Inflammatory macrophage treated with lipopolysaccharide for 1 hour (primary cell): Measurements from ENCODE around the gene SHISAL1.

ENCODE experiments used
- DNase-seq, 2 donors: peaks; one replicate each; pipeline ENCODE4 v3.0.0-alpha.2; 2020 to 2022

SHISAL1 gene

DNA sequence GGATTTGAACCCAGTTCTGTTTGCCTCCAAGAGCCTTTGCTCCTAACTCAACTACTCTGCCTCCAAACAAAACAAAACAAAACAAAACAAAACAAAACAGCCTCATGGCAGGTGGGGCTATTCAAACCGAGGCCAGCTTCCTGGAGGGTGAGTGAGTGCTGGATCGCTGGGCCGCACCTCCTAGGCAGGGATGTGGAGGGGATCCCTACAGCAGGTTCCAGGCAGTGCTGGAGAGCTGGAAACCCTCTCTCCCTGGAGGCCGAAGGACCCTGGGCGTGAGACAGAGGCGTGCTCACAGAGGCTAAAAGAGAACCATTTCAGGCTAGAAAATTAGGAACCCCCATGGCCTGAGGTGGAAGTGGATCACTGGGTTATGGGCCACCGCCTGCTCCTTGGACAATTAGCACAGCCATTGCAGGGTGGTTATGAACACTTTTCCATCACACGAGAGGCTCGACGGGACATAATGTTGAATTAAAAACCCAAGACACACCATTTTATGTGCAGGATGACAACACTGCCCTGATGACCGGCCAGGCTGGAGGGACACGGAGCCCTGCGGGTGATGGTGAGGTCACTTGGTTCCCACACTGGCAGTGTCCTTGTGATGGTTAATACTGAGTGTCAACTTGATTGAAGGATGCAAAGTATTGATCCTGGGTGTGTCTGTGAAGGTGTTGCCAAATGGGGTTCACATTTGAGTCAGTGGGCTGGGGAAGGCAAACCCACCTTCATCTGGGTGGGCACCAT, 35.2 kb downstream of the SHISAL1 start:
- DNase-seq = no peak

DNA sequence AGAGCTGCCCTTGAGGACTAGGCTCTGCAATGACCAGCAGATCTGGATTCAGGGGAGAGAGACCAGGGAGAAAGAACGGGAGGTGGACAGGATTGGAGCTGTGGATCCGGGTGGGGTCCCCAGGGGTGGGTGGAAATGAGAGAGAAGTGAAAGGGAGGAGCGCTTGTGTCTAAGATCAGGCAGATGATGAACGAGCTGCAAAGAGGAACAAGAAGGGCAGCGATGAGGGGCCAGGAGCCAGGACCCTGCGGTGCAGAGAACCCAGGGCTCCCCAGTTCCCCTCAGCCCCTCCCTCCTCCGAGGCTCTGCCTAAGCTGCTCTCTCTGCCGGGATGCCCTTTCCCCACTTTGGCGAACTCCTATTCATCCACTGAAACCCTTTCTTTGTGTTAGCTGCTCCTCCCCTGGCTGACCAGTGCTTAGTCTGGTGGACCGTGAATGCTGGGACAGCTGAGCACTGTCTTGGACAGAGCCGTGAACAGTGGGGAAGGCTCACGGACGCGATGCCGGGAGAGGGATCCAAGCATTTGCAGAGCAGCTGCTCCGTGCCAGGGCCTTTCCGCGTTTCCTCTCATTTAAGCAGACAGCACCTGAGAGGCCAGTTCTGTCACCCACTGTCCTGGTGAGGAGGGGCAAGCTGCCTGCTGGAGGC, 35.9 kb downstream of the SHISAL1 start:
- DNase-seq = no peak

DNA sequence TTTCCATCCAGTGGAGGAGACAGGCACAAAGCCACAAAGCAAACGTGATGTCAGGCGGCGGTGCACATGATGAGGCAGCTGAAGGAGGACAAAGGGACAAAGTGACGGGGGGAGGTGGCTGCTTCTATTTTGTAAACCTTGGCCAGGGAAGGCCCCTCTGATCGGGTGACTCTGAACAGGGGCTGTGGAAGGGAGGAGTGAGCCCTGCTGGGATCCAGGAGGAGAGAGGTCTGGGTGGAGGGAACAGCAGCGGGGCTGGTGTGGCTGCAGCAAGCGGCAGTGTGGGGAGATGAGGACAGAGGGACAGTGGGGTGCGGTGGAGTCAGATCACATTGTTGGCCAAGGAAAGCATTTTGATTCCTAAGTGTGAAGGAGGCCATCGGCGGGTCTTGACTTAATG, 36.7 kb downstream of the SHISAL1 start:
- DNase-seq = no peak

DNA sequence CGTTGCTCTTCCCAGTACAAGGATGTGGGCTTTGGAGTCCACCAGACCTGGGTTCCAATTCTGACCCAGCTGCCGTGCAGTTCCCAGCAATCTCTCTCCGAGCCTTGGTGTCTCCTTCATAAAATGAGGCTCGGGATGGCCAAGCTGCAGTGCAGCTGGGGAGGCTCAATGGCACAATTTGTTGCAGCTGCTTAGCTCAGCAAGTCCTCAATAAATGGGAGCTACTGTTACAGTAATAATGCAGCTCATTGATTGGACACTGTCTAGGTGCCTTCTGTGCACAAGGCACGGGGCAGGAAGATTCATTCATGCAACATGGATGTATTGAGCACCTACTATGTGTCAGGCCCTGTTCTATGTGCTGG, 37.1 kb downstream of the SHISAL1 start:
- no peak for DNase-seq

DNA sequence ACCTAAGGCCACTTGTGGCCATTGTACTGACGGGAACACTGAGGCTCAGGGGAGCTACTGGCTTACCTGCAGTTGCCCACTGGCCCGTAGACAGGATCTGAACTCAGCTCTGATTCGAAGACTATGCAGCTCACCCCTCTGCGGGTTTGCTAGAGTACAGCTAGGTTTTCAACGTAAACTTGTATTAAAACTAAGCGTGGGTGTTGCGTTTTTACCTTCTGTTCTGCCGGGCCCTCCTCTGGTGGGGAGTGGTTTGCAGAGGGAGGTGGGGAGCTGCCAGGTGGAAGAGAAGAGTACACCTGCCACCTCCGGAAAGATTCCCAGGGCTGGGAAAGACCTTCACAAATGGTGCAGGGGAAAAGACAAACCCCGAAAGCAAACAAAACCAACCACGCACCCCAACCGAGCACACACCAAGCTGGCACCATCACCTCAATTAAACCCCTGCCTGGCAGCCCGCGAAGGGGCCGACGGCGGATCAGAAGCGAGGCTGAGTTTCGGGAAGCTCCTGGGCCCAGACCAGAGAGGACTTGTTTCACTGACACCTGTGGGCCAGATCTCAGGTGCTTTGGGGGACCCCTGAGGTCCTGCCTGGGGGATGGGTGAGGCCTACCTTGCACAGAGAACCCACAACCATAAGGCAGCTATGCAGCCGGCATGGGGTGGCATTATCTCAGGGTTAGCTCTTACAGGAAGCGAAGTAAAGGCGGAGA, 37.7 kb downstream of the SHISAL1 start:
- no peak for DNase-seq

DNA sequence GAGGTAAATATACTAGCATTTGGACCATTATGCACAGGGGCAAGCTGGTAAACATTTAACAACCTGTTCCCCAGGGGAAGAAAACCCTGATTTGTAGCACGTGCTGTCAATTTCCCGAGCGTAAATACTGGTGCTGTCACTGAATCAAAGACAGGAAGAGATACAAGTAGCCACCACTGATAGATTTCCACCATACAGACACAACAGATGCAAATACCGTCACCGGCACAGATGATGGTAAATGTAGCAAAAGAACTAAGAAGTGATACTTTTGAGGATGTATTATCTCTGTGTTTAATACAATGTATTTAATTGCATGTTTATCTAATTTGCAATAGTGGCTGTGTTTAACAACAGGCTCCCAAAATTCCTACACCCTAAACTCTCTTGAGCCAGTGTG, 39.6 kb downstream of the SHISAL1 start:
- DNase-seq = no peak

DNA sequence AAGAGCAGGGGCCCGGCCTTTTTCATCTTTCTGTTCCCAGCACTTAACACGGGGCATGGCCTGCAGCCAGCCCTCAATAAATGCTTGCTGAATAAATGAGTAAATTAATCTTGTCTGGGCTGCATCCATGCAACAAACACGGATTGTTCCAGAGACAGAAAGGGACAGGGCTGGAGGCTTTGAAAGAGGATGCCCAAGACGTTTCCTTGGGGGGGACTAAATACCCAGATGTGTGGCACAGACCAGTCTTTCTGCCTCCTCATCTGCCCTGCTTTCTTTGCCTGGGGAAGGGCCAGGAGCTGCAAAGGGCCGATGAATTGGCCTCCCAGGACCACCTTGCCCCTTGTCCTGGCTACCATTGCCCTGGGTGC, 40.4 kb downstream of the SHISAL1 start:
- DNase-seq = no peak

DNA sequence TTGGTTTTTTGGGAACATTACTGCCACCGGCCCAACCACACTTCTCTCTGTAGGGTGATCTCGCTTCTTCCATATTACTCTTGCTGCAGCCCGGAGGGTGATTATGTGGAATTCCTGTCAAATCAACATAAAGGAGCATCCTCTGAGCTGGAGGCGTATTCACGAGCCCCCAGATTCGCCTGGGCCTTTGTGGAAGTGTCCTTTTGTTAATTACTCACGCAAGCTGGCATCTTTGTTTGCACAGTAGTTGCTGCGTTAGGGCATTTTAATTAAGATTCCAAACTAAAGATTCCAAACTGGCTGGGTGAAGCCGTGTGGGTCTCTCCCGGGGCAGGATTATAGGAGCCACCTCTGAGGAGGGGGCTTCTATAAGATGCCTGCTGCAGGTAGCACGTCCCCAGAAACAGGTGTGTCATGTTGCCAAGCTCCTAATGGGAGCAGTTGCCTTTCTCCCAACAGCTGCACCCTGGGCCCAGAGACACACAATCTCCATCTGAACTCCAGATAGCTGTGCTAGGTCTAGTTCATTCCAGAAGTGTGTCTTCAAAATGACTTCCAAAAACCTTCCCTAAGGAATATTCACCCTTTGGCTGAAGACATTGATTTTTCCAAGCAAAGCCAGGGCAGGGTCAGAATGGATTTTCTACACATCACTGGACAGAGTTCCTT, 40.9 kb downstream of the SHISAL1 start:
- no peak for DNase-seq

DNA sequence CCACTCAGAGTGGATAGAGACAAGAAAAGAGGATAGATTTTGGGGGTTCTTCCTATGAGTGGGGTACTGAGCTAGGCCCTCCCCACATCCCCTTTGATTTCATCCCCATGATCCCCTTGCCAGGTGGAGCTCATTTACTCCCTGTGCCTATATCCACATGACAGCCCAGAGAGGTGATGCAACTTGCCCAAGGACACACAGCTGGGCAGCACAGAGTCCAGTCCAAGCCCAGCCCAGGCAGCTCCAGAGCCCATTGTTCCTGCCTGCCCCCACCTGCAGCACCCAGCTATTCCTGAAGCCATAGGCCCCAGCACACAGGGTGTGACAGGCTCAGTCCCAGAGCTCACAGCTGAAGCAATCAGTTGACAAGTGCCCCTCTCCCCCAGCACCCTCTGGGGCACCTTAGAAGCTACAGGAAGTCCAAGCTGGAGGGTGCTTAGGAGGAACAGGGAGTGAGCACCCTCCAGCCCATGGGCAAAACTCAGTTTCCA, 41.7 kb downstream of the SHISAL1 start:
- no peak for DNase-seq

DNA sequence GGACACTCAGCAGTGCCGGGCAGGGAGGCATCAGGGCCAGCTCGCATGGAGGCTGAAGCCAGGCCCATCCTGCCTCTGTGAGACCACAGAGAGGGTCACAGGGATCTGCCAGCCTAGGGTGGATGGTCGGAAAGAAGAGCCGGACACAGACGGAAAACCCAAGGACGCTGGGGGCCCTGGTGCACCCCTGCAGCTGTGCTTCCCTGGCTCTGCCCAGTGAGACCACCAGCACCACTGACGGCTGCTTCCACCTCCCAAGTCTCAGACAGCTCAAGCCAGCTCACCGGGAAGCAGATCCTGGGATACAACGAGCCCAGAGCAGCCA, 42.2 kb downstream of the SHISAL1 start:
- no peak for DNase-seq

DNA sequence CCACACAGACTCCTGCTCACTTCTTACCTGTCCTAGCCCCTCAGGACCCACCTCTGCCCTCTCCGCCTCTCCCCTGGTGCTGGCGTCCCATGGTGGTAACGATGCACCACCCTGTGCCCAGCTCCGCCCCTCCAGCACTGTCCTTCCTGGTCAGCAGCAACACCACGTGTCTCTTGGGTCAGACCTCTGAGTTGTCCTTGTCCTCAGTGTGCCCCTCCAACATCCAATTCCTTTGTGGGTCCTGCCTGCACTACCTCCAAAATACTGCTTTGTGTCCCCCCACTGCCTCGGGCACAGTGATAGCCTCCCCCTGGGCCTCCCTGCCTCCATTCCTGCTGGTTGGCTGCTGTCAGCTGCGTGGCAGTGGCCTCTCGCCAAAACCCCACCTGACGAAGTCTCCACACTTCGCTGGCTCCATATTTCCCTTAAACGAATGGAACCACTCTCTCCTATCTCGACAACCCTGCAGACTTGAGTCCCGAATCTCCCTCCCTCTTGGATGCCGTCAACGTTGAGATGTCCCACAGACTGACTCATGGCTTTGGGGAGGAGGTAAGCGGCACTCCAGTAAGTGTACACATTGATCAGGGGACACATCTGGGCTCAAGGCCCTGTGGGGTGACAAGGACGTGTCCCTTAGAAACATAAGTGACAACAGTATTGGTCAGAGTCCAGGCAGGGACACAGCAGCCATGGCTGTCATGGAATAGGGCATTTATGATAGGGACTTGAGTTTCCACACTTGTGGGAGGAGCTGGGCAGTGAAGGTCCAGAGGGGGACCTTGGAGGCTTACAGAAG, 42.8 kb downstream of the SHISAL1 start:
- DNase-seq = no peak

DNA sequence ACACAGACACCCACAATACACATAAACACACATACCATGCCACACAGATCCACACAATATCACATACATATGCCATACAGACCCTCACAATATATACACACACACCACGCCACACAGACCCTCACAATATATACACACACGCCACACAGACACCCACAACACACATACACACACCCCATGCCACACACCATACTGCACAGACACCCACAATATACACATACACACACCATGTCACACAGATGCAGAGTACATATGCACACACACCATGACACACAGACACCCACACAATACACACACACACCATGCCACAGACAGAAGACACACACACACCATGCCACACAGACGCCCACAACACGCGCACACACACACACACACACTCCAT, 43.6 kb downstream of the SHISAL1 start:
- no peak for DNase-seq

DNA sequence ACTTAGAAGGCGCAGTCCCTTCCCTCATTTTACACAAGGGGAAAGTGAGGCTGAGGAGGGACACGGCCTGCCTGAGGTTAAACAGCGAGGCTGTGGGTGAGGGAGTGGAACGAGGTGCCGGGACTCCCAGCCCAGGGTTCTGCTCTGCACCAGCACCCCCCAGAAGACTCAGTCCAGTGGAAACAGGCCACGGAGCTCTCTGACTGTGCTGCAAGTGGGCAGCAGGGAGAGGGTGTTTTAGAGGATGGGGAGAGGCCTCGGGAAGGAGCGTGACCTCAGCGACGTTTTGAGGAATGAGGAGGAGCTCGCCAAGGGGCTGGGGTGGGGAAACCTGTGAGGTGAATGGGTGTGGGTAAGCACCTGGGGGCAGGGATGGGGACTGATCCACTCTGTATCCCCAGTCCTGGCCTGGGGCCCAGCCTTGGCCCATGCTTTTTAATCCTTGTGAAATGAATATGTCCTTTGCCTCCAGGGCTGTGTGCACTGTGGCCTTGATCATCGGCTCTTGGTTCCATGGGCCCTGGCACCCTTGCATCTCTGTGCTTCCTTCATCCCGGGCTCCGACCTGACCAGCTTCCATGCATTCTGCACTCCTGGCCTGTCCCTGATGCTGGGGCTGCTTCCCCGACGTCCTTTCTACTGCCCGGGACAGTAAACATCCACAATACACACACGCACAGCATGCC, 44.2 kb downstream of the SHISAL1 start:
- no peak for DNase-seq

DNA sequence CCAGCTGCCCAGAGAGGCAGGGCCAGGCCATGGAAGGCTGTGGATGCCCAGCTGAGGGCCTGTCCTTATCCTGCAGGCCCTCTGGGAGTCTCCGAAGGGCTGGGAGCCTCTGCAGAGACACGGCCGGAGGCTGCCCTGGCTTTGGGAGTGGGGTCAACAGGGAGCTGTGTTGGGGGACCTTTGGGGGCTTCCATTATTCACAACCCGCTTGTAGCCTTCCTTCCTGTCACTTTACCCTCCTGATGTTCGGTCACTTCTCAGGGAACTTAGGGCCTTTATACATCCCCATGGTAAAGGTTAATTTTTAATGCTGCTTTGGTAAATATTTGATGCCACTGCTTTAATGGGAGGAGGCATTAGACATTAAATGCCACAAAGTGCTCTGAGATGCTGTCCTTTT, 44.9 kb downstream of the SHISAL1 start:
- no peak for DNase-seq

DNA sequence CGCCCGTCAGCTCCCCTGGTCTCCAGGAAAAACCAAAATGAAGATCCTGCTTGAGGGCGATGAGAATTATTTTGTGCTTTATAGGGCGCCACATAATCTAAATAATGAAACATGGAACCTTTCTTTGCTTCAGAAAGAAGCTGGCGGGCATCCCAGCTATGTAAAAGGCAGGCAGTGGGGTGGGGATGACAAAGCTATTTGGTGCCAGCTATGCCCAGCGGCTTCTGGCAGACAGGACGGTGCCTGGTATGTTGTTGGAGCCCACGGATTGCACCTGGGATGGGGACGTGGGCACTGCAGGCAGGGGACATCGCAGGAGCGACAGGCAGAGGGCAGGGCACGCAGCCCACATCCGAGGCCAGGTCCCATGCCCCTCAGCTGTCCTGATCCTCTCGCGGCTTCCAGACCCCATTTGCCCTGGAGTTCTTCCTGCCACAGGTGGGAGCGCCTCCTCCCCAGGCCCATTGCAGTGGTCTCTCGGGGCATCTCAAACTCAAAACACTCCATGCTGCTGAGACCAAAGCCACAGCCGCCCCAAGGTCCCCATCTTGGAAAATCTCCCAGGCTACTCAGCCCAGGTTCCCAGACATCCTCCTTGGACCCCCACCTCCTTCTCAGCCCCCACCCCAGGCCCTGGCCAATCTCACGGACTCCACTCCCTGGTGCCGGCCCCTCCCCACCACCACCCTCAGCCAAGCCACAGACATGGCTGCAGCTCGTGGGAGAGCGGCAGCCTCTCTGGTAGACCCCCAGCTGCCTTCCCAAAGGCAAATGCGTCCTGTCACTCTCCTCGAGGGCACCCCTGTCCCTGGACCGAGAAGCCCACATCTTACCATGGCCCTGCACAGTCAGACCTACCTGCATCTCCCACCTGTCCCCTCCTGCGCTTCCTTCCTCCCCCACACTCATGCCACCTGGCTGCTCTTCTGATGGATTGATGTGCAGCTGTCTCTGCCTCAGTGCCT, 45.7 kb downstream of the SHISAL1 start:
- DNase-seq = no peak

DNA sequence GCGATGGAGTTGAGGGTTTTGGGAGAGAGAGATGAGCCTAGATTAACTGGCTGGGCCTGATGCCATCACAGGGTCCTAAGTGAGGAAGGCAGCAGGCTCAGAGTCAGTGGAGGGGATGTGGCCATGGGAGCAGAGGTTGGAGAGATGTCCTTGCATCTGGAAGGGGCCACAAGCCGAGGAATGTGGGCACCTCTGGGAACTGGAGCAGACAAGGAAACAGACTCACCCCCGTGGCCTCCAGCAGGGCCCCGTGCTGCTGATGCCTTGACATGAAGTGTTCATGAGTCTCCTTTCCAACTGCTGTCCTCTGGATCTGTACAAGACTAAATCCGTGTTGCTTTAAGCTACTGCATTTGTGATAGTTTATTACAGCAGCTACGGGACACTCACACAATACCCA, 49.2 kb downstream of the SHISAL1 start:
- no peak for DNase-seq

DNA sequence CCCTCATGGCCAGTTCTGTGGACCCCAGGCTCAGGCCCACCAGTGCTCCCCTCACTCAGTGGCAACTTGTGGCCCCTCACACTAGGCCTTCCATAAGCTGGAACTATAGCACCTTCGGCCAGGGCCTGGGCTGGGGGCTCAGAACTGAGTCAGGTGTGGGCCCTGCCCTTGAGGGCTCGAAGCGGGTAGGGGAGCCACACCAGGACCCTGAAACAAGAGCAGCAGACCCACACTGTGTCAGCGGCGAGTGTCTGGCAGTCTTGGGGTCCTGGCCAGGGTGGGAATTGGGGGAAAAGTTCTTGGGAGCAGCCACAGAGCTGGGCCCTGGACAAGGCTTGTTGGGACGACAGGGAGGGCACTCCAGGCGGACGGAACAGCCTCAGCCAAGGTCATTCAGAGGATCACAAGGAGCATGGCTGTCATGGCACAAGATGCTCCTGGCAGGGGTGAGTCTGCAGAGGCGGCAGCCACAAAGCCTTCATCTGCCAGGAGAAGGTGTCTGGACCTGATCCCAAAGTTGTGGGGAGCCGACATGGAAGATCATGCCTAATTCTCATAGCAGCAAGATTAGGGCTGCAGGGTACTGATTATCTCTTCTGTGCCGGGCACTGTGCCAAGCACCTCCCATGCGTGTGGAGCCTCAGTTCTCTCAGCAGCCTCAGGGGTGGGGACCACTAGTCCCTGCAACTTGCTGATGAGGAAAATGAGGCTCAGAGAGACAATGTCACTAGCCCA, 50.7 kb downstream of the SHISAL1 start:
- no peak for DNase-seq

DNA sequence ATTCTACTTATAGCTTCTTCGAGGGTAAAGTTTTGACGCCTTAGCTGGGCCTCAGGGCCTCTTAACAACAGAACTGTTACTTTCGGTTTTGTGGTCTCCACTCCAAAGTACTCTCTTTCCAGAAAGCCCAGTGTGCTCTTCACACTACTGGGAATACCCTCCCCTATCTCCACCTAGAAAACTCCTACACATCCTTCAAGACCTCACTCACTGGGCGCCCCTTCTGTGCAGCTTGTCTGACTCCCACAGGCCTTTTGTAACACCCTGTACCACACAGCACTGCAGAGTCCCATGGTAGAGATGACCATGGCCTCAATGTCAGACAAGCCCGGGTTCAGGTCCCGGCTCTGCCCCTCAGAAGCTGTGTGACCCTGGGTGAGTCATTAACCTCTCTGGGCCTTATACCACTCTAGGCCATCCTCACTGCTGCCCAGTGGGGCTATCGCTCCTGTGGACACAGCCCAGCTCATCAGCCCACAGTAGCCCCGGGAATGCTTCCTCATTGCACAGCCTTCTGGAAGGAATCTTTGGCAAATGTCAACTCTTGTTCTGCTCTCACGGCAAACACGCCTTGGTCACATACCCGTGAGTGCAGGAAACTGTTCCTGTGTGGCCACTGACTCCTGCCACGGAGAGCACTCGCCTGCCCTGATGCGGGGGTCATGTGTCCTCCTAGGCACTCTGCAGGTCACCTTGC, 51.4 kb downstream of the SHISAL1 start:
- no peak for DNase-seq

DNA sequence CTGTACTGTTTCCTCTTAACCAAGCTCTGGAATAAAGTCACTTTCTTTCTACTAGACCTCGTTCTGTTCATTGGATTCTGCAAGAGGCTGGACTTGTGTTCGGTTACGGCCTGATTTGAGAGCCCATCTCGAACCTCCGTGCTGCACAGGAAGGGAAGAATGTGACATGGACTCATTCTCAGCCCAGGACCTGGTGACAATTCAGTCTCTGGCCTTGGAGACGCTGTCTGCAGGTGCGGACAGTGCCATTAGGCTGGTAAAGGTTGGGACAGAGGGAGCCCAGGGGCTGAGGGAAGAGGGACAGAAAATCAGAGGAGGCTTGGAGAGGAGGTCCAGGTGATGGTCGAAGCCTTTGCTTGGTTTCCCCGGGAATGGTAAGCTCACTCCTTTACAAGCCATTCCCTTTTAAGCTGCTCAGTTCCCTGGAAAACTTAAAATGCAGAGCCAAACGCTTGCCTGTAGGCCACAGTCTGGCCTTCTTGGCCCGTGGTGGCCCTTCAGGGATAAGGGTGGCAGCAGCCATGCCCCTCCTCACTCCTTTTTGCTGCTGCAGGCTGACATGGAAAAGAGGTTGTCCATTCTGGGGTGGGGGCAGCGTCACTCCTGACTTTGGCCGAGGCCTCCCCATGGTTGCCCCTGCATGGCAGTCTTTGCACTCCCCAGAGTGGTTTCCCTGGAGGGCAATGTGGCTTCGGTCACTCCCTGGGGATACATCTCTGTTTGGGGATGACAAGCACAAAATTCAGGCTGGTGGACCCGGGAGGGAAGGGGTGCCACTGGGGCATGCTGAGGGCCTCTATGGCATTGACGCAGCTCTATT, 52.3 kb downstream of the SHISAL1 start:
- DNase-seq = no peak
